ENCODE data around the gene CCDC80.
"Not testable (repeated sequence)": the region's sequence is repeated elsewhere in the genome, so short reads cannot be mapped to it uniquely, and the experiment has no call there.

CCDC80 gene

GRCh38 chr3:112665009-112665408, 24.1 kb upstream of the CCDC80 start:
- not testable (repeated sequence) for ATAC-seq

GRCh38 chr3:112656043-112656442, 15.1 kb upstream of the CCDC80 start:
- ATAC-seq: no peak

GRCh38 chr3:112654979-112655378, 14.0 kb upstream of the CCDC80 start:
- ATAC-seq: no peak

- no peak for ATAC-seq
Measured at GRCh38 chr3:112654492-112654891, 13.5 kb upstream of the CCDC80 start.

GRCh38 chr3:112653881-112654300, 12.9 kb upstream of the CCDC80 start:
- no peak for ATAC-seq

- no peak for ATAC-seq
Measured at GRCh38 chr3:112653209-112653871, 12.4 kb upstream of the CCDC80 start.

GRCh38 chr3:112651516-112651915, 10.6 kb upstream of the CCDC80 start:
- no peak for ATAC-seq

- ATAC-seq: no peak
Measured at GRCh38 chr3:112651071-112651470, 10.1 kb upstream of the CCDC80 start.

GRCh38 chr3:112650482-112650881, 9.5 kb upstream of the CCDC80 start:
- no peak for ATAC-seq

- ATAC-seq: no peak
Measured at GRCh38 chr3:112649478-112649735, 8.5 kb upstream of the CCDC80 start.

GRCh38 chr3:112647122-112647521, 6.2 kb upstream of the CCDC80 start:
- no peak for ATAC-seq

- ATAC-seq: no peak
Measured at GRCh38 chr3:112646623-112647022, 5.7 kb upstream of the CCDC80 start.

GRCh38 chr3:112644453-112644852, 3.5 kb upstream of the CCDC80 start:
- no peak for ATAC-seq

GRCh38 chr3:112643621-112644240, 2.8 kb upstream of the CCDC80 start:
- peak; percentile 16 to 24 for ATAC-seq

GRCh38 chr3:112642912-112643506, 2.1 kb upstream of the CCDC80 start:
- ATAC-seq: peak; percentile 94 to 98

GRCh38 chr3:112640276-112640929, 540 bp downstream of the CCDC80 start:
- ATAC-seq: no peak

- ATAC-seq: no peak
Measured at GRCh38 chr3:112639455-112640225, 1.3 kb downstream of the CCDC80 start.

GRCh38 chr3:112638327-112639020, 2.5 kb downstream of the CCDC80 start:
- ATAC-seq: no peak

- no peak for ATAC-seq
Measured at GRCh38 chr3:112637700-112638099, 3.2 kb downstream of the CCDC80 start.

GRCh38 chr3:112635674-112636073, 5.3 kb downstream of the CCDC80 start:
- ATAC-seq: no peak

GRCh38 chr3:112634786-112635541, 6.0 kb downstream of the CCDC80 start:
- no peak for ATAC-seq

- no peak for ATAC-seq
Measured at GRCh38 chr3:112633757-112634156, 7.2 kb downstream of the CCDC80 start.

Measured in activated CD4-positive, CD25-positive, alpha-beta regulatory T cell treated with anti-CD3 and anti-CD28 coated beads, Interleukin-2, amount 50 U/mL, for 24 hours (primary cell).